Esophagus (tissue), 2 donors: ENCODE measurements around the gene PHF14. TPM values are rescaled to one million over a fixed set of nuclear protein-coding genes. Genes with fewer than 3 reads are reported as not detected.
A peak's percentile ranks its signal among the peaks of the same experiment; 100 is the strongest.
"Not testable (repeated sequence)": the region's sequence is repeated elsewhere in the genome, so short reads cannot be mapped to it uniquely, and the experiment has no call there.

Source experiments
- H3K27ac ChIP-seq, 2 donors: one replicate each; pipeline ENCODE4 v1.5.1; 2013; ENCODE audit warnings: low read depth in 2 of 2, mild to moderate bottlenecking in 2 of 2, inconsistent platforms in 1 of 2, low read length in 1 of 2, moderate library complexity in 1 of 2
- H3K27me3 ChIP-seq, 2 donors: one replicate each; pipeline ENCODE4 v1.6.1; 2013; ENCODE audit warnings: low read length in 2 of 2, control low read depth in 1 of 2, mild to moderate bottlenecking in 1 of 2; ENCODE audit not compliant: insufficient read depth in 2 of 2, control insufficient read depth in 1 of 2
- H3K36me3 ChIP-seq, 2 donors: one replicate each; pipeline ENCODE4 v1.6.1; 2013; ENCODE audit warnings: low read length in 1 of 2; ENCODE audit not compliant: control insufficient read depth in 2 of 2, insufficient read depth in 2 of 2
- H3K4me1 ChIP-seq, 2 donors: one replicate each; pipeline ENCODE4 v1.6.1; 2013; ENCODE audit warnings: low read length in 1 of 2; ENCODE audit not compliant: control insufficient read depth in 2 of 2, insufficient read depth in 2 of 2
- H3K4me3 ChIP-seq, 2 donors: one replicate each; pipeline ENCODE4 v1.5.1; 2013; ENCODE audit warnings: low read length in 2 of 2, mild to moderate bottlenecking in 2 of 2, low read depth in 1 of 2, moderate library complexity in 1 of 2
- H3K9me3 ChIP-seq, 2 donors: one replicate each; pipeline ENCODE4 v1.6.1; 2013; ENCODE audit warnings: mild to moderate bottlenecking in 2 of 2, low read depth in 1 of 2, low read length in 1 of 2, moderate library complexity in 1 of 2; ENCODE audit not compliant: control insufficient read depth in 2 of 2, insufficient read depth in 1 of 2
- WGBS, 2 donors: extraction: QIAGEN DNeasy Blood & Tissue Kit; methylation state at CpG; one replicate each; pipeline ENCODE4 v1.1.7; 2013; 5-methylcytosine and 5-hydroxymethylcytosine counted together
- polyA plus RNA-seq, 2 donors: library from polyadenylated mRNA; stranded (reverse); fragments of 200-250 nt; gene quantifications; one replicate each; pipeline ENCODE4 v1.2.3, GENCODE V29; 2013
- donor health status: healthy with polysubstance abuse.
- donor health status: Bipolar disorder and iron deficiency.

PHF14 gene
- 10 to 100 TPM; 10.2 to 18.0 TPM for polyA plus RNA-seq

DNA sequence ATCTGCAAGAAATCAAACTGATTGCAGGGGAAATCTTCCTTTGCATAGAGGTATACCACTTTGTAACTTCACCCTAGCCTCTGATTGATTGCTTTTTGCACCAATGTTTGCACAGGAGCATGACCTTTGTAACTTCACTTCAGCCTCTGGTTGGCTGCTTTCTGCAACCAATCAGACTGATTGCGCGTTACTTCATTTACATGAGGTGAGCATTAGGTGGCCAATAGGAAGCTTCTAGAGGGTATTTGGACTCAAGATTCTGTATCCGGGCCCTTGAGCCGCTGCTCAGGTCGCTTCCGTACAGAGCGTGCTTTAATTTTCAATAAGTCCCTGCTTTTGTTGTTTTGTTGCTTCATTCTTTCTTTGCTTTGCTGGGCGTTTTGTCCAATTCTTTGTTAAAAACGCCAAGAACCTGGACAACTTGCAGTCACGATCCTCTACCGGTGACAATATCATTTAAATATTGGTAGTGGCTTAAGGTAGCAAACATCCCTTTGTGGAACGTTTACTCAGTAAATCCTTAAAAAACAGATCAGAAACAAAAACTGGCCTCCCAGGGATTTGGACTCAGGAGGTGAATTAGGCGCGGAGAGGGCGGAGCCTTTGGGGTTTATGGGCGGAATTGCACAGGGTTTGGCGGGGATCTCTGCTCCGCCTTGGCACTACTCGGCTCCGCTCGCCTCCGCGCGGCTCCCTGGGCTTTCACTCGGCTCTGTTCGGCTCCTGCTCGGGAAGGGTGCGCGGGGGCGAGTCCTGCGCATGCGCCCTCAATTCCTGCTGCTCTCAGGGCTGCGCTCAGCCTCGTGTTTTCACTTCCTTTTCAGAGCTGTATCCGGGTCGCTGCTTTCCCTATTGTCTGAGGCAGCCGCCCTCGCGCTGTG, at the start of gene PHF14:
Gene PHF14 (plus strand): TSS at position 812 of the 881 bp plus-strand sequence. CDS start 452 bp downstream, outside the sequence.
- no peaks in the 10 kb centered on the region for H3K4me1 ChIP-seq
- H3K27me3 ChIP-seq, result peaks cover 0 to 2% of the 10 kb centered on the region in 2 donors
- H3K4me3 ChIP-seq, result peak within 1 kb of the TSS; percentile 59 to 94
- H3K27ac ChIP-seq, result peak within 1 kb of the TSS; percentile 54 to 80
- H3K36me3 ChIP-seq, result no peaks in the 10 kb centered on the region
- no peaks in the 10 kb centered on the region for H3K9me3 ChIP-seq
- 10 to 11% methylated on average over 39 of the region's 39 CpGs for WGBS, 2 donors

GRCh38 chr7:10924370-10924769, 49.3 kb upstream of the PHF14 start:
- no peaks in the 10 kb centered on the region for H3K9me3 ChIP-seq
- H3K27me3 ChIP-seq, result no peaks in the 10 kb centered on the region
- H3K27ac ChIP-seq, result no peak overlapping the region
- H3K4me3 ChIP-seq, result no peak overlapping the region
- H3K36me3 ChIP-seq, result no peaks in the 10 kb centered on the region
- 76 to 82% methylated on average over 2 of the region's 2 CpGs for WGBS, 2 donors
- H3K4me1 ChIP-seq, result no peaks in the 10 kb centered on the region

- WGBS, 2 donors, result 86 to 87% methylated on average over 3 of the region's 3 CpGs
- H3K4me3 ChIP-seq, H3K9me3 ChIP-seq, H3K4me1 ChIP-seq, H3K27ac ChIP-seq, H3K27me3 ChIP-seq, H3K36me3 ChIP-seq: not testable (repeated sequence)
Observed at GRCh38 chr7:10928203-10928602, 45.5 kb upstream of the PHF14 start.

DNA sequence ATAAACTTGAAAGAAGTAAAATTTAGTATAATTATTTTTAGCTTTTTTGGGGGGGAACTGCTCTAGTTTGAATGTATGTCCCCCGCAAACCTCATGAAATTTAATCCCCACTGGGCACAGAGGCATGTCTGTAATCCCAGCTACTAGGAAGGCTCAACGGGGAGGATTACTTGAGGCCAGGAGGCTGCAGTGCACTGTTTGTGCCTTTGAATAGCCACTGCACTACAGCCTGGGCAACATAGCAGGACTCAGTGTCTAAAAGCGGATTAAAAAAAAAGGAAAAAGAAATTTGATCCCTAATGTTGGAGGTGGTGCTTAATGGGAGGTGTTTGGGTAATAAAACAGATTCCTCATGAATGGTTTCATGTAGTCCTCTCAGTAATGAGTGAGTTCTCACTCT, 43.1 kb upstream of the PHF14 start:
- H3K9me3 ChIP-seq, result no peaks in the 10 kb centered on the region
- H3K36me3 ChIP-seq, result peaks cover under 1 to 2% of the 10 kb centered on the region in 2 donors
- WGBS, 2 donors, result 86 to 94% methylated on average over 3 of the region's 3 CpGs
- no peaks in the 10 kb centered on the region for H3K4me1 ChIP-seq
- H3K27ac ChIP-seq, result no peak overlapping the region
- H3K27me3 ChIP-seq, result no peaks in the 10 kb centered on the region
- no peak overlapping the region for H3K4me3 ChIP-seq

GRCh38 chr7:10931161-10931560, 42.5 kb upstream of the PHF14 start:
- Histone ChIP-seq H3K9me3 (no peaks in the 10 kb centered on the region), H3K27ac (no peak overlapping the region), H3K36me3 (peaks cover 2 to 3% of the 10 kb centered on the region in 2 donors), H3K27me3 (no peaks in the 10 kb centered on the region), H3K4me1 (no peaks in the 10 kb centered on the region), H3K4me3 (no peak overlapping the region)
- 95 to 97% methylated on average over 5 of the region's 5 CpGs for WGBS, 2 donors

- Histone ChIP-seq H3K36me3 (peaks cover 3 to 6% of the 10 kb centered on the region in 2 donors), H3K27me3 (no peaks in the 10 kb centered on the region), H3K4me1 (no peaks in the 10 kb centered on the region), H3K4me3 (no peak overlapping the region), H3K27ac (no peak overlapping the region), H3K9me3 (no peaks in the 10 kb centered on the region)
Observed at GRCh38 chr7:10934292-10934691, 39.4 kb upstream of the PHF14 start.

DNA sequence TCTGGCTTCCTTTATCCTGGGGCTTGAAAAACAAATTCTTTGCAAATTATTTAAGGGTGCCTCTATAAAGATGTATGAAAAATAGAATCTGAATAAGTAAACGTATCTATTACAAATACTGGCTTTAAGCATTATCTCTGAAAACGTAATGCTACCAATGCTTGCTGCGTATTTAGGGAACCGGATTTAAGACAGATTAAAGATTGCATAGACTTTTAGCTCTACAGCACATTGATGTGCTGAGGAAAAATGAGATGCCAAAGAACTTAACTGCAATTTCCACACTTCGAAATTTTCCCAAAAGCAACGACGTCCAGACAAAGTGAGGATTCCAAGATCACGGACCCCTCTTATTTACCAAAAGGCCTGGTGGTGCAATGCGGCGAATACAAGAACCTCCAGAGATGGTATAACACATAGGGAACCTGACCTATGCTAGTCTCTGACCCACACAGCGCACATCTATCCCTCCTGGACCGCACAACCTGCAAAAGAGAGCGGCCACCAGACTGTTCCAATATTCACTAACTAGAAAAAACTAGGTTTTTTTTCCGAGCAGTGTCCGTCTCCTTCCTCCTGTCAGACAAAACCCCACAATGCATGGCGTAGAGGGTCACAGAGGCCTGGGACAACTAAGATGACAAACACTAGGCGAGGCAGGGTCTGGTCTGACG, 34.3 kb upstream of the PHF14 start:
- H3K27me3 ChIP-seq, result no peaks in the 10 kb centered on the region
- peak overlapping the region; percentile 87 to 97 for H3K27ac ChIP-seq
- no peaks in the 10 kb centered on the region for H3K9me3 ChIP-seq
- no peaks in the 10 kb centered on the region for H3K4me1 ChIP-seq
- H3K4me3 ChIP-seq, result peak overlapping the region; percentile 78 to 99
- peaks cover 3 to 6% of the 10 kb centered on the region in 2 donors for H3K36me3 ChIP-seq
- 0 to 2% methylated on average over 18 of the region's 18 CpGs for WGBS, 2 donors

DNA sequence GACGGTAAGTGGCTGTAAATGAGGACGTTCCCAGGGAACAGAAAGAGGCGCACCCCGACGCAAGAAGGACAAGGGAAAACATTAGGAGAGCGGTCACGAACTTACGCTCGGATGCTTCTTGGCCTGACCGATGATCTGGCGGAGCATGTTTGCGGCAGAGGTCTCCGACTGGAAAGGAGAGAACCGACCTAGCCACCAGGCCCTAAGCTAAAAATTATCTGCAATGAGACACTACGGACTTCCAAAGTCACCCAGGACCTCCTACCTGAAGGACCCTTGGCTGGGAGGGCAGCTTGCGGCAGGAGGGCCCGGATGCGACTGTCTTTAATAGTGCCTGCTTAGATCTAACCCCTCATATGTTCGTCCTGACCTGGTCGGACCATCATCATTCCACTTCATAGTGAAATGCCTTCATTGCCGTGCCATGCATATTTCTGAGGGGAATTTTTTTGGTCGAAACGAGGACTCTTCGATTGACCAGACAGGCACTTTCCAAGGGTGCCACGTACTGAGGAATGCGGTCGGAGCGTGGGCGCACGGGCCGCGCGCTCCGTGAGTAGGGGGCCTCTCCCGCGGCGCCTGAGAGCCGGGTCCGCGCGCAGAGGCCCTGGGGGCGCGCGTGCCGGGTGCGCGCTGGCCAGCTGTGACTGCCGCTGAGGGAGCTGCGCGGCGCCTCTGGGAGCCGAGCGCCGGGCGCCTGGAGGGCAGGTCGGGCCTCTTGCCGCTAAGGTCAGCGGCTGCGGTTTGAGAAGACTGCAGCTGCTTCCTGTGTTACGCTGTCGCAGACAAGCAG, 33.6 kb upstream of the PHF14 start:
- no peaks in the 10 kb centered on the region for H3K9me3 ChIP-seq
- H3K4me1 ChIP-seq, result no peaks in the 10 kb centered on the region
- WGBS, 2 donors, result 1% methylated on average over 61 of the region's 61 CpGs
- peaks cover 3 to 6% of the 10 kb centered on the region in 2 donors for H3K36me3 ChIP-seq
- peak overlapping the region; percentile 78 to 99 for H3K4me3 ChIP-seq
- no peaks in the 10 kb centered on the region for H3K27me3 ChIP-seq
- peak overlapping the region; percentile 87 to 97 for H3K27ac ChIP-seq

DNA sequence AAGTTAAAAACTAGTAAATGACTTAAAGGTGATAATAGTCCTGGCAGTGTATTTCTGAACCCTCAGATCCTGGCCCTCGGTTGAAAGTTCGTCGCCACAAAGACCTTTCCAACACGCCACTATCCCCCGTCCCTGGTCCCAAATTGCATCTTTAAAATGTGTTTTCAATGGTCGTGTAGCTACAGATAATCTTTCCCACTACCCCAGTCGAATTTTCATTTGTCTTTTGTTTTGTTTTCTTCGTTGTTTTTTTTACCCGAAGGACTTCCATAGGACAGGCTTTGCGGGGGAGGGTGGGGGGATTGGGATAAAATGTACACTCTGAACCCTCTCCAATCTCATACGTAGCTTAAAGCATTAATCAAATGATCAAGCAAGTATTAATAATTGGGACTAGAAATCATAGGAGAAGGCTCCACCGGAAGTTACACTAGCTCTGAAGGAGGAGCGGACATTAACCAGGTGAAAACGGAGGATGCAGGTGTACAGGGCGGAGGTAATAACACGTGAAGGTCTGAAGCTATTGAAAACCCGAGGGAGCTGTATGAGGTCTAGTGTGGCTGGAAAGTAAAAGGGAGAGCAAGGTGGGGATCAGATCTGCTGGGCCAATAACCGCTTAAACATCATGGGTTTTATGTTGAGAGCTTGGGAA, 32.8 kb upstream of the PHF14 start:
- Histone ChIP-seq H3K4me1 (no peaks in the 10 kb centered on the region), H3K27me3 (no peaks in the 10 kb centered on the region), H3K4me3 (peak overlapping the region; percentile 78 to 99), H3K27ac (peak overlapping the region; percentile 87 to 97), H3K9me3 (no peaks in the 10 kb centered on the region), H3K36me3 (peaks cover under 1 to 4% of the 10 kb centered on the region in 2 donors)
- WGBS, 2 donors, result 12 to 14% methylated on average over 18 of the region's 18 CpGs
